PC-9 (cell line): Measurements from ENCODE around the gene EVPL. TPM values are rescaled to one million over a fixed set of nuclear protein-coding genes. Genes with fewer than 3 reads are reported as not detected.

Source experiments
- BruUV-seq: library from RNA; stranded (reverse); fragments of 400-500 nt; replicated peaks from 2 replicates; lab custom pipeline; 2021; lab: Mats Ljungman, UMichigan
- CTCF ChIA-PET: fragments of 300-600 bp; sonication (Branson Sonifier 250); formaldehyde crosslinking; loops from one replicate; lab custom pipeline; 2022; ENCODE audit warnings: antibody characterized with exemption; lab: Charles Lee
- POLR2A ChIA-PET: fragments of 300-600 bp; sonication (Branson Sonifier 250); formaldehyde crosslinking; loops from one replicate; lab custom pipeline; 2022; ENCODE audit warnings: antibody characterized with exemption; ENCODE audit not compliant: unreplicated experiment; lab: Charles Lee
- DNase-seq, 2 experiments: peaks; one replicate each; pipeline versions ENCODE4 v3.0.0 to v3.0.0-alpha.2; 2015 to 2022; ENCODE audit warnings: mixed read lengths in 1 of 2
- H2AFZ ChIP-seq: fragments of 200-600 bp; sonication (generic); 2 replicates; pipeline ENCODE4 v1.8.1; 2017; ENCODE audit warnings: antibody characterized with exemption
- H3F3A ChIP-seq: fragments of 200-600 bp; sonication (generic); 2 replicates; pipeline ENCODE4 v1.8.1; 2017; ENCODE audit warnings: antibody characterized with exemption, mild to moderate bottlenecking, low read depth; ENCODE audit not compliant: insufficient read depth
- H3K27ac ChIP-seq: fragments of 200-600 bp; sonication (generic); 2 replicates; pipeline ENCODE4 v1.6.1; 2016; ENCODE audit warnings: mixed run types
- H3K27me3 ChIP-seq: fragments of 200-600 bp; sonication (generic); 2 replicates; pipeline ENCODE4 v1.6.1; 2016; ENCODE audit warnings: low read depth, mixed run types; ENCODE audit not compliant: insufficient read depth
- H3K36me3 ChIP-seq: fragments of 200-600 bp; sonication (generic); 2 replicates; pipeline ENCODE4 v1.6.1; 2016; ENCODE audit warnings: low read depth, mixed run types
- H3K4me1 ChIP-seq: fragments of 200-600 bp; sonication (generic); replicated peaks from 2 replicates; pipeline ENCODE4 v1.6.1; 2016; ENCODE audit warnings: mixed run types; ENCODE audit not compliant: insufficient read depth
- H3K4me2 ChIP-seq: fragments of 200-600 bp; sonication (generic); 2 replicates; pipeline ENCODE4 v1.6.1; 2017; ENCODE audit warnings: mixed run types
- H3K4me3 ChIP-seq: fragments of 200-600 bp; sonication (generic); 2 replicates; pipeline ENCODE4 v1.6.1; 2016; ENCODE audit warnings: mixed run types
- H3K79me2 ChIP-seq: fragments of 200-600 bp; sonication (generic); 2 replicates; pipeline ENCODE4 v1.6.1; 2017; ENCODE audit warnings: low read depth, mixed run types
- H3K9me2 ChIP-seq: fragments of 200-600 bp; sonication (generic); 2 replicates; pipeline ENCODE4 v1.8.1; 2017; ENCODE audit warnings: mild to moderate bottlenecking; ENCODE audit not compliant: insufficient read depth
- H3K9me3 ChIP-seq: fragments of 200-600 bp; sonication (generic); 2 replicates; pipeline ENCODE4 v1.8.1; 2016; ENCODE audit warnings: low read depth; ENCODE audit not compliant: insufficient read depth
- H4K20me1 ChIP-seq: fragments of 200-600 bp; sonication (generic); 2 replicates; pipeline ENCODE4 v1.8.1; 2017; ENCODE audit not compliant: insufficient read depth
- CTCF ChIP-seq: fragments of 200-600 bp; sonication (generic); conservative IDR thresholded peaks from 2 replicates; pipeline ENCODE4 v1.6.1; 2017; ENCODE audit warnings: mixed run types, antibody characterized with exemption, mild to moderate bottlenecking, moderate library complexity
- EZH2 ChIP-seq: fragments of 200-600 bp; sonication (generic); IDR thresholded peaks from 2 replicates; pipeline ENCODE4 v1.8.0; 2017; ENCODE audit warnings: antibody characterized with exemption, low read depth
- intact Hi-C: fragments of 100-400 bp; cut with micrococcal nuclease; formaldehyde crosslinking; loops from one replicate; pipeline ENCODE4 v1.10.0; 2022; ENCODE audit not compliant: unreplicated experiment
- total RNA-seq: library from RNA; stranded (reverse); gene quantifications from 2 replicates; pipeline ENCODE4 v1.2.3, GENCODE V29; 2021

The EVPL gene
- total RNA-seq, 1 experiment from 2014 or later, result 60.8 TPM

- Histone ChIP-seq H3K27me3 (no peaks in the 10 kb centered on the region), H3F3A (peaks cover 46% of the 10 kb centered on the region), H2AFZ (peak overlapping the region; percentile 88), H3K4me2 (peak overlapping the region; percentile 80), H3K4me1 (peaks cover 69% of the 10 kb centered on the region), H3K9me2 (no peaks in the 10 kb centered on the region), H4K20me1 (no peaks in the 10 kb centered on the region), H3K27ac (peak overlapping the region; percentile 87), H3K79me2 (peaks cover 65% of the 10 kb centered on the region), H3K36me3 (0 out of 2 replicates have a peak, but pooled peaks cover 3% of the 10 kb centered on the region), H3K9me3 (no peaks in the 10 kb centered on the region), H3K4me3 (peak overlapping the region; percentile 82)
- no peak for TF ChIP-seq CTCF
- no peak for DNase-seq
- intact Hi-C loops, result loop anchor here (1.0 to 5.0 kb wide), 3 partner anchors 47 to 132 kb away; partner anchors contain the start of gene EVPL
- ChIA-PET CTCF (interaction anchor here (0.6 to 0.7 kb wide), 2 partner anchors 124 to 718 kb away, joined by 3 read pairs; partner anchors contain the start of gene MRPS7), POLR2A (interaction anchor here (0.6 kb wide), 1 partner anchor 1145 kb away, joined by 3 read pairs; no protein-coding TSS in a partner anchor)
- TSS peak; percentile 90 for BruUV-seq
Measured at GRCh38 chr17:75979705-75980187, 47.4 kb downstream of the EVPL start.

- no peaks in the 10 kb centered on the region for H3K9me2 ChIP-seq
- peaks cover 46% of the 10 kb centered on the region for H3F3A ChIP-seq
- 0 out of 2 replicates have a peak, but pooled peaks cover 3% of the 10 kb centered on the region for H3K36me3 ChIP-seq
- no TSS peak for BruUV-seq
- CTCF ChIA-PET, result interaction anchor here (0.5 to 0.6 kb wide), 3 partner anchors 14 to 164 kb away, joined by 3 to 9 read pairs (median 5); no protein-coding TSS in a partner anchor
- intact Hi-C loops, result loop anchor here (1.0 to 2.0 kb wide), 2 partner anchors 48 to 74 kb away; partner anchors contain the start of gene EVPL
- peak within 1 kb of the TSS; percentile 80 for H3K4me2 ChIP-seq
- peaks cover 63% of the 10 kb centered on the region for H3K4me1 ChIP-seq
- peak within 1 kb of the TSS; percentile 82 for H3K4me3 ChIP-seq
- peak; percentile 91 to 96 for DNase-seq
- no peaks in the 10 kb centered on the region for H3K27me3 ChIP-seq
- H3K9me3 ChIP-seq, result no peaks in the 10 kb centered on the region
- TF ChIP-seq EZH2, result no peak
- peak; percentile 21; the same call in 1 of the 2 replicates for TF ChIP-seq CTCF
- H3K27ac ChIP-seq, result peak within 1 kb of the TSS; percentile 87
- H4K20me1 ChIP-seq, result no peaks in the 10 kb centered on the region
- POLR2A ChIA-PET, result interaction anchor here (0.5 to 0.7 kb wide), 5 partner anchors 14 to 747 kb away, joined by 3 to 4 read pairs (median 3); partner anchors contain the start of genes JMJD6 and METTL23
- H3K79me2 ChIP-seq, result peaks cover 67% of the 10 kb centered on the region
- peak within 1 kb of the TSS; percentile 88 for H2AFZ ChIP-seq
Measured at GRCh38 chr17:75978938-75979704, 48.0 kb downstream of the EVPL start, which contains the start of the genes ACOX1 and TEN1. TSS of gene ACOX1 (minus strand) at chr17:75979166. CDS start at chr17:75979073, 93 bp downstream. TSS of gene TEN1 (plus strand) at chr17:75979240. CDS start at chr17:75986193, 6,953 bp downstream.

GRCh38 chr17:75976175-75976848 lies 50.8 kb downstream of the EVPL start:
- Histone ChIP-seq H3K36me3 (0 out of 2 replicates have a peak, but pooled peaks cover 6% of the 10 kb centered on the region), H3F3A (peaks cover 22% of the 10 kb centered on the region), H4K20me1 (no peaks in the 10 kb centered on the region), H3K4me2 (peak overlapping the region; percentile 19; the same call in 1 of the 2 replicates), H3K9me2 (no peaks in the 10 kb centered on the region), H3K79me2 (peaks cover 64% of the 10 kb centered on the region), H3K4me1 (peaks cover 35% of the 10 kb centered on the region), H3K27ac (no peak overlapping the region), H3K4me3 (no peak overlapping the region), H3K9me3 (no peaks in the 10 kb centered on the region), H3K27me3 (no peaks in the 10 kb centered on the region), H2AFZ (no peak overlapping the region)
- POLR2A ChIA-PET, result no interaction called here
- CTCF ChIA-PET, result interaction anchor here (0.6 kb wide), 1 partner anchor 12 kb away, joined by 9 read pairs; no protein-coding TSS in a partner anchor
- intact Hi-C loops, result no loop called here
- no TSS peak for BruUV-seq
- DNase-seq, result no peak
- TF ChIP-seq CTCF, result no peak
